GM21825 (cell line): Measurements from ENCODE around the gene CIAO3.

Source experiments
- ATAC-seq: cut with Tn5 transposase; IDR thresholded peaks from one replicate; pipeline ENCODE4 v1.9.1; 2021; ENCODE audit warnings: mild to moderate bottlenecking, moderate library complexity; ENCODE audit not compliant: unreplicated experiment

The CIAO3 gene

GRCh38 chr16:679814-680624 lies 60.8 kb downstream of the CIAO3 start, which contains the start of gene STUB1:
Gene STUB1 (plus strand): TSS chr16:680410. CDS start chr16:680526, 116 bp downstream.
- peak; percentile 30 for ATAC-seq
